HCT116 (cell line): Measurements from ENCODE around the gene TMEM165. TPM values are rescaled to one million over a fixed set of nuclear protein-coding genes. Genes with fewer than 3 reads are reported as not detected.

Source experiments
- ATAC-seq: fragments of 200-7000 bp; cut with Tn5 transposase; 2 replicates; pipeline ENCODE4 v1.9.1; 2020; ENCODE audit warnings: mild to moderate bottlenecking, moderate library complexity
- BruUV-seq: library from RNA; stranded (reverse); fragments of 400-500 nt; replicated peaks from 2 replicates; lab custom pipeline; 2021; lab: Mats Ljungman, UMichigan
- CTCF ChIA-PET: fragments of 300-600 bp; sonication (Branson Sonifier 250); formaldehyde crosslinking; loops from one replicate; lab custom pipeline; 2021; ENCODE audit warnings: antibody characterized with exemption; lab: Charles Lee
- POLR2A ChIA-PET: fragments of 300-600, 350-600 bp; sonication (Branson Sonifier 250); formaldehyde crosslinking; loops from one replicate; lab custom pipeline; 2021; ENCODE audit warnings: antibody characterized with exemption; lab: Charles Lee
- RAD21 ChIA-PET, 2 experiments: fragments of 300-600 bp; sonication (Branson Sonifier 250); formaldehyde crosslinking; loops; one replicate each; lab custom pipeline; 2023; ENCODE audit warnings: low total read pairs in 2 of 2; ENCODE audit not compliant: uncharacterized antibody in 2 of 2, unreplicated experiment in 2 of 2, low non-redundant PET in 1 of 2; lab: Charles Lee
- DNase-seq: peaks from one replicate; pipeline ENCODE4 v3.0.0-alpha.2; 2010; ENCODE audit warnings: low read depth, low spot score
- H2AFZ ChIP-seq: fragments of 200-600 bp; shearing (Covaris generic), sonication (generic); 2 replicates; pipeline ENCODE4 v1.6.1; 2017; ENCODE audit warnings: low read depth, mixed run types, mixed read lengths, antibody characterized with exemption, low read length; ENCODE audit not compliant: poor library complexity, severe bottlenecking
- H3K27ac ChIP-seq: 2 replicates; pipeline ENCODE4 v1.5.1; 2012; ENCODE audit warnings: low read depth, low read length
- H3K27me3 ChIP-seq: fragments of 200-600 bp; sonication (generic); 2 replicates; pipeline ENCODE4 v1.6.1; 2016; ENCODE audit warnings: mixed run types, low read length, mixed read lengths; ENCODE audit not compliant: insufficient read depth
- H3K36me3 ChIP-seq, 2 experiments: fragments of 200-500 bp in 1 of 2; fragments of 200-600 bp in 1 of 2; sonication (Bioruptor generic) in 1 of 2; sonication (generic) in 1 of 2; 2 replicates each; pipeline versions ENCODE4 v1.5.1 to v1.6.1; 2014 to 2016; ENCODE audit warnings: low read length in 2 of 2, inconsistent platforms in 1 of 2, mixed read lengths in 1 of 2, mixed run types in 1 of 2; ENCODE audit not compliant: insufficient read depth in 2 of 2, control insufficient read depth in 1 of 2
- H3K4me1 ChIP-seq, 2 experiments: fragments of 200-600 bp in 1 of 2; sonication (generic) in 1 of 2; 2 replicates each; pipeline versions ENCODE4 v1.5.1 to v1.6.1; 2012 to 2017; ENCODE audit warnings: low read length in 2 of 2, inconsistent platforms in 1 of 2, mild to moderate bottlenecking in 1 of 2, mixed read lengths in 1 of 2, mixed run types in 1 of 2, moderate library complexity in 1 of 2; ENCODE audit not compliant: insufficient read depth in 2 of 2, control insufficient read depth in 1 of 2
- H3K4me2 ChIP-seq: fragments of 200-600 bp; sonication (generic); 2 replicates; pipeline ENCODE4 v1.6.1; 2017; ENCODE audit warnings: mixed run types, low read length, mixed read lengths
- H3K4me3 ChIP-seq, 2 experiments: fragments of 200-600 bp in 1 of 2; sonication (generic) in 1 of 2; replicated peaks in 1 of 2; 2 replicates each; pipeline ENCODE4 v1.5.1; 2011 to 2016; ENCODE audit warnings: low read length in 2 of 2, control low read depth in 1 of 2, low read depth in 1 of 2, mild to moderate bottlenecking in 1 of 2, mixed read lengths in 1 of 2, mixed run types in 1 of 2
- H3K79me2 ChIP-seq: fragments of 200-600 bp; sonication (generic); 2 replicates; pipeline ENCODE4 v1.6.1; 2017; ENCODE audit warnings: mild to moderate bottlenecking, mixed run types, low read length, moderate library complexity, mixed read lengths; ENCODE audit not compliant: insufficient read depth
- H3K9ac ChIP-seq: fragments of 200-600 bp; sonication (generic); 2 replicates; pipeline ENCODE4 v1.6.1; 2016; ENCODE audit warnings: low read length, mixed read lengths
- H3K9me2 ChIP-seq: fragments of 200-600 bp; sonication (generic), shearing (Covaris generic); 2 replicates; pipeline ENCODE4 v1.6.1; 2017; ENCODE audit warnings: mixed run types, mild to moderate bottlenecking, moderate library complexity; ENCODE audit not compliant: insufficient read depth
- H3K9me3 ChIP-seq, 2 experiments: fragments of 200-500 bp in 1 of 2; fragments of 200-600 bp in 1 of 2; sonication (Bioruptor generic) in 1 of 2; sonication (generic) in 1 of 2; 2 replicates each; pipeline ENCODE4 v1.6.1; 2014 to 2017; ENCODE audit warnings: low read length in 2 of 2, mixed read lengths in 2 of 2, inconsistent platforms in 1 of 2, low read depth in 1 of 2, mild to moderate bottlenecking in 1 of 2, mixed run types in 1 of 2, moderate library complexity in 1 of 2; ENCODE audit not compliant: control insufficient read depth in 1 of 2, insufficient read depth in 1 of 2
- H4K20me1 ChIP-seq: fragments of 200-600 bp; sonication (generic), shearing (Covaris generic); 2 replicates; pipeline ENCODE4 v1.6.1; 2017; ENCODE audit warnings: mixed run types, mild to moderate bottlenecking, moderate library complexity; ENCODE audit not compliant: insufficient read depth
- CBX3 ChIP-seq: IDR thresholded peaks from 2 replicates; pipeline ENCODE4 v1.6.1; 2012; ENCODE audit warnings: low read depth
- EGR1 ChIP-seq: IDR thresholded peaks from 2 replicates; pipeline ENCODE4 v1.6.1; 2012; ENCODE audit warnings: low read depth
- EZH2 ChIP-seq: fragments of 200-600 bp; sonication (generic); IDR thresholded peaks from 2 replicates; pipeline ENCODE4 v1.6.1; 2017; ENCODE audit warnings: antibody characterized with exemption, mixed run types
- JUND ChIP-seq: IDR thresholded peaks from 2 replicates; pipeline ENCODE4 v1.6.1; 2012
- POLR2AphosphoS5 ChIP-seq: IDR thresholded peaks from 2 replicates; pipeline ENCODE4 v1.6.1; 2011; ENCODE audit warnings: mild to moderate bottlenecking, low read depth, low read length, moderate library complexity
- RAD21 ChIP-seq: IDR thresholded peaks from 2 replicates; pipeline ENCODE4 v1.6.1; 2012; ENCODE audit warnings: low read depth, mild to moderate bottlenecking
- SIN3A ChIP-seq: IDR thresholded peaks from 2 replicates; pipeline ENCODE4 v1.6.1; 2012; ENCODE audit warnings: low read depth
- SP1 ChIP-seq: IDR thresholded peaks from 2 replicates; pipeline ENCODE4 v1.6.1; 2012; ENCODE audit warnings: low read depth
- SRF ChIP-seq: IDR thresholded peaks from 2 replicates; pipeline ENCODE4 v1.6.1; 2012; ENCODE audit warnings: low read depth
- TCF7L2 ChIP-seq: IDR thresholded peaks from 2 replicates; pipeline ENCODE4 v1.7.0; 2011; ENCODE audit warnings: borderline replicate concordance, inconsistent platforms; ENCODE audit not compliant: insufficient read depth, insufficient read length; ENCODE audit errors: extremely low read depth
- YY1 ChIP-seq: IDR thresholded peaks from 2 replicates; pipeline ENCODE4 v1.6.1; 2011; ENCODE audit warnings: low read length, low read depth, moderate library complexity, mild to moderate bottlenecking; ENCODE audit not compliant: insufficient replicate concordance; ENCODE audit errors: extremely low read depth
- ZNF274 ChIP-seq: fragments of 200-500 bp; sonication (Bioruptor generic); IDR thresholded peaks from 2 replicates; pipeline ENCODE4 v1.6.1; 2014; ENCODE audit warnings: mild to moderate bottlenecking, low read depth, low read length, inconsistent platforms
- intact Hi-C: fragments of 100-400 bp; cut with micrococcal nuclease; formaldehyde crosslinking; loops from 2 replicates; pipeline ENCODE4 v1.10.0; 2022
- total RNA-seq: library from RNA; stranded (reverse); gene quantifications from one replicate; pipeline ENCODE4 v1.2.1, GENCODE V29; 2021; ENCODE audit not compliant: unreplicated experiment
- TF ChIP-seq, protein P1 (sequence below): IDR thresholded peaks from 2 replicates; pipeline ENCODE4 v1.6.1; 2012; ENCODE audit warnings: low read depth
- TF ChIP-seq, protein P2 (sequence below): IDR thresholded peaks from 2 replicates; pipeline ENCODE4 v1.6.1; 2011; ENCODE audit warnings: mild to moderate bottlenecking, low read length, moderate library complexity; ENCODE audit not compliant: insufficient replicate concordance; ENCODE audit errors: extremely low read depth
- TF ChIP-seq, protein P3 (sequence below), 3 experiments: fragments of 200-600 bp in 1 of 3; sonication (generic) in 1 of 3; IDR thresholded peaks in 2 of 3; conservative IDR thresholded peaks in 1 of 3; 2 replicates each; pipeline ENCODE4 v1.5.1; 2012 to 2017; ENCODE audit warnings: low read depth in 2 of 3, low read length in 2 of 3, antibody characterized with exemption in 1 of 3, borderline replicate concordance in 1 of 3, control low read depth in 1 of 3, mild to moderate bottlenecking in 1 of 3, mixed read lengths in 1 of 3, mixed run types in 1 of 3, moderate library complexity in 1 of 3; ENCODE audit not compliant: insufficient read depth in 1 of 3
- TF ChIP-seq, protein P4 (sequence below): IDR thresholded peaks from 2 replicates; pipeline ENCODE4 v1.6.1; 2012

The TMEM165 gene
- total RNA-seq, 1 experiment from 2014 or later = 60.7 TPM

DNA sequence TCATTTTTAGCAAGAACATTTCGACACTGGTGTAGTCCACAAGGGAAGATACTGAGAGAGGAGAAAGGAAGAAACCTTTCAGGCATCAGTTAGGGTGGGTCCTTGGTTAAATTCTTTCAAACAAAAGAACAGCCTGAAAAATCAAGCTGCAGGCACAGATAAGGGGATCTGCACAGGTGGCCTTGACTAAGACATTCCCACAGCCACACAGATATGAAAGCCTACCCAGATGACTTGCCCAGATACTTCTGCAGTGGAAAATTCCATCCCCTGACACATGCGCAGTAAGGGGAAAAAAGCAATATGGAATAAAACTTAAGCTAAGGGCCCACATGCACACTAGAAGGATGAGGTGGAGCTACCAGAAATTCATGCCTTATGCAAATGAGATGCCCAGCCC is 8.9 kb upstream of the TMEM165 start:
- intact Hi-C loops = no loop called here
- ChIA-PET CTCF (no interaction called here), POLR2A (interaction anchor here (1.9 kb wide), 1 partner anchor 9 kb away, joined by 12 read pairs; the partner anchor contains the start of gene TMEM165), RAD21 (no interaction called here)
- Histone ChIP-seq H4K20me1 (no peaks in the 10 kb centered on the region), H3K36me3 (no peaks in the 10 kb centered on the region), H3K4me3 (no peak overlapping the region), H3K27ac (no peak overlapping the region), H3K9me2 (no peaks in the 10 kb centered on the region), H3K4me2 (no peak overlapping the region), H3K9ac (no peak overlapping the region), H2AFZ (no peak overlapping the region), H3K79me2 (no peaks in the 10 kb centered on the region), H3K9me3 (no peaks in the 10 kb centered on the region), H3K27me3 (no peaks in the 10 kb centered on the region), H3K4me1 (peaks cover 0 to 6% of the 10 kb centered on the region in 2 experiments; a peak in 1 of 4 replicates)
- DNase-seq (no peak), ATAC-seq (no peak)
- BruUV-seq = no TSS peak
- no peak for TF ChIP-seq JUND
- TF ChIP-seq, protein P1, sequence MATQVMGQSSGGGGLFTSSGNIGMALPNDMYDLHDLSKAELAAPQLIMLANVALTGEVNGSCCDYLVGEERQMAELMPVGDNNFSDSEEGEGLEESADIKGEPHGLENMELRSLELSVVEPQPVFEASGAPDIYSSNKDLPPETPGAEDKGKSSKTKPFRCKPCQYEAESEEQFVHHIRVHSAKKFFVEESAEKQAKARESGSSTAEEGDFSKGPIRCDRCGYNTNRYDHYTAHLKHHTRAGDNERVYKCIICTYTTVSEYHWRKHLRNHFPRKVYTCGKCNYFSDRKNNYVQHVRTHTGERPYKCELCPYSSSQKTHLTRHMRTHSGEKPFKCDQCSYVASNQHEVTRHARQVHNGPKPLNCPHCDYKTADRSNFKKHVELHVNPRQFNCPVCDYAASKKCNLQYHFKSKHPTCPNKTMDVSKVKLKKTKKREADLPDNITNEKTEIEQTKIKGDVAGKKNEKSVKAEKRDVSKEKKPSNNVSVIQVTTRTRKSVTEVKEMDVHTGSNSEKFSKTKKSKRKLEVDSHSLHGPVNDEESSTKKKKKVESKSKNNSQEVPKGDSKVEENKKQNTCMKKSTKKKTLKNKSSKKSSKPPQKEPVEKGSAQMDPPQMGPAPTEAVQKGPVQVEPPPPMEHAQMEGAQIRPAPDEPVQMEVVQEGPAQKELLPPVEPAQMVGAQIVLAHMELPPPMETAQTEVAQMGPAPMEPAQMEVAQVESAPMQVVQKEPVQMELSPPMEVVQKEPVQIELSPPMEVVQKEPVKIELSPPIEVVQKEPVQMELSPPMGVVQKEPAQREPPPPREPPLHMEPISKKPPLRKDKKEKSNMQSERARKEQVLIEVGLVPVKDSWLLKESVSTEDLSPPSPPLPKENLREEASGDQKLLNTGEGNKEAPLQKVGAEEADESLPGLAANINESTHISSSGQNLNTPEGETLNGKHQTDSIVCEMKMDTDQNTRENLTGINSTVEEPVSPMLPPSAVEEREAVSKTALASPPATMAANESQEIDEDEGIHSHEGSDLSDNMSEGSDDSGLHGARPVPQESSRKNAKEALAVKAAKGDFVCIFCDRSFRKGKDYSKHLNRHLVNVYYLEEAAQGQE = no peak
- TF ChIP-seq EGR1 = no peak
- no peak for TF ChIP-seq RAD21
- TF ChIP-seq EZH2 = no peak
- TF ChIP-seq, protein P2, sequence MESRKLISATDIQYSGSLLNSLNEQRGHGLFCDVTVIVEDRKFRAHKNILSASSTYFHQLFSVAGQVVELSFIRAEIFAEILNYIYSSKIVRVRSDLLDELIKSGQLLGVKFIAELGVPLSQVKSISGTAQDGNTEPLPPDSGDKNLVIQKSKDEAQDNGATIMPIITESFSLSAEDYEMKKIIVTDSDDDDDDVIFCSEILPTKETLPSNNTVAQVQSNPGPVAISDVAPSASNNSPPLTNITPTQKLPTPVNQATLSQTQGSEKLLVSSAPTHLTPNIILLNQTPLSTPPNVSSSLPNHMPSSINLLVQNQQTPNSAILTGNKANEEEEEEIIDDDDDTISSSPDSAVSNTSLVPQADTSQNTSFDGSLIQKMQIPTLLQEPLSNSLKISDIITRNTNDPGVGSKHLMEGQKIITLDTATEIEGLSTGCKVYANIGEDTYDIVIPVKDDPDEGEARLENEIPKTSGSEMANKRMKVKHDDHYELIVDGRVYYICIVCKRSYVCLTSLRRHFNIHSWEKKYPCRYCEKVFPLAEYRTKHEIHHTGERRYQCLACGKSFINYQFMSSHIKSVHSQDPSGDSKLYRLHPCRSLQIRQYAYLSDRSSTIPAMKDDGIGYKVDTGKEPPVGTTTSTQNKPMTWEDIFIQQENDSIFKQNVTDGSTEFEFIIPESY = no peak
- TF ChIP-seq SP1 = no peak
- TF ChIP-seq CBX3 = no peak
- TF ChIP-seq, protein P3, sequence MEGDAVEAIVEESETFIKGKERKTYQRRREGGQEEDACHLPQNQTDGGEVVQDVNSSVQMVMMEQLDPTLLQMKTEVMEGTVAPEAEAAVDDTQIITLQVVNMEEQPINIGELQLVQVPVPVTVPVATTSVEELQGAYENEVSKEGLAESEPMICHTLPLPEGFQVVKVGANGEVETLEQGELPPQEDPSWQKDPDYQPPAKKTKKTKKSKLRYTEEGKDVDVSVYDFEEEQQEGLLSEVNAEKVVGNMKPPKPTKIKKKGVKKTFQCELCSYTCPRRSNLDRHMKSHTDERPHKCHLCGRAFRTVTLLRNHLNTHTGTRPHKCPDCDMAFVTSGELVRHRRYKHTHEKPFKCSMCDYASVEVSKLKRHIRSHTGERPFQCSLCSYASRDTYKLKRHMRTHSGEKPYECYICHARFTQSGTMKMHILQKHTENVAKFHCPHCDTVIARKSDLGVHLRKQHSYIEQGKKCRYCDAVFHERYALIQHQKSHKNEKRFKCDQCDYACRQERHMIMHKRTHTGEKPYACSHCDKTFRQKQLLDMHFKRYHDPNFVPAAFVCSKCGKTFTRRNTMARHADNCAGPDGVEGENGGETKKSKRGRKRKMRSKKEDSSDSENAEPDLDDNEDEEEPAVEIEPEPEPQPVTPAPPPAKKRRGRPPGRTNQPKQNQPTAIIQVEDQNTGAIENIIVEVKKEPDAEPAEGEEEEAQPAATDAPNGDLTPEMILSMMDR (IDR thresholded peaks at IDR 0.05 in 2 of 3, conservative IDR thresholded peaks at IDR 0.05 in 1 of 3; ENCODE audit: borderline replicate concordance in 1 of 3, insufficient read depth in 1 of 3, low read depth in 2 of 3, low read length in 2 of 3) = no peak
- TF ChIP-seq ZNF274 = no peak
- TF ChIP-seq TCF7L2 = no peak
- TF ChIP-seq, protein P4, sequence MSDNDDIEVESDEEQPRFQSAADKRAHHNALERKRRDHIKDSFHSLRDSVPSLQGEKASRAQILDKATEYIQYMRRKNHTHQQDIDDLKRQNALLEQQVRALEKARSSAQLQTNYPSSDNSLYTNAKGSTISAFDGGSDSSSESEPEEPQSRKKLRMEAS = no peak
- TF ChIP-seq YY1 = no peak
- no peak for TF ChIP-seq POLR2AphosphoS5
- no peak for TF ChIP-seq SIN3A
- no peak for TF ChIP-seq SRF
